Measurements from ENCODE around the gene AEBP1.

- no peak for TF ChIP-seq CTCF (IDR thresholded peaks at IDR 0.05)
- no peak for TF ChIP-seq POLR2A (IDR thresholded peaks at IDR 0.05)
Measured at GRCh38 chr7:44056681-44057080, 47.5 kb upstream of the AEBP1 start.
